Activated CD4-positive, alpha-beta T cell treated with anti-CD3 and anti-CD28 coated beads for 36 hours (primary cell): Measurements from ENCODE around the gene TRIB2. TPM values are rescaled to one million over a fixed set of nuclear protein-coding genes. Genes with fewer than 3 reads are reported as not detected.

ENCODE experiments used
- ATAC-seq: fragments of 200-7000 bp; cut with Tn5 transposase; one replicate; pipeline ENCODE4 v1.10.0; 2021; ENCODE audit warnings: mild to moderate bottlenecking, moderate library complexity
- CTCF ChIA-PET: fragments of 350-600 bp; sonication (Branson Sonifier 250); formaldehyde crosslinking; loops from one replicate; lab custom pipeline; 2021; ENCODE audit warnings: antibody characterized with exemption; lab: Charles Lee
- POLR2A ChIA-PET: fragments of 350-600 bp; sonication (Branson Sonifier 250); formaldehyde crosslinking; loops from one replicate; lab custom pipeline; 2021; ENCODE audit warnings: antibody characterized with exemption, inconsistent platforms; lab: Charles Lee
- DNase-seq: peaks from one replicate; pipeline ENCODE4 v3.0.0-alpha.2; 2020
- H3K27ac Mint-ChIP-seq: one replicate; pipeline ENCODE4 v1.8.0; 2021; ENCODE audit warnings: mixed read lengths
- H3K27me3 Mint-ChIP-seq: one replicate; pipeline ENCODE4 v1.8.0; 2021; ENCODE audit warnings: mixed read lengths
- H3K36me3 Mint-ChIP-seq: one replicate; pipeline ENCODE4 v1.8.0; 2021; ENCODE audit warnings: low read depth, mixed read lengths
- H3K4me1 Mint-ChIP-seq: one replicate; pipeline ENCODE4 v1.8.0; 2021; ENCODE audit warnings: mixed read lengths
- H3K4me3 Mint-ChIP-seq: one replicate; pipeline ENCODE4 v1.8.0; 2021; ENCODE audit warnings: mild to moderate bottlenecking, moderate library complexity, mixed read lengths
- H3K9me3 Mint-ChIP-seq: one replicate; pipeline ENCODE4 v1.8.0; 2021; ENCODE audit warnings: low read depth, mixed read lengths
- intact Hi-C, 2 experiments: fragments of 100-400 bp; cut with DNase I in 1 of 2; cut with micrococcal nuclease in 1 of 2; formaldehyde crosslinking; loops; one replicate each; pipeline versions ENCODE4 v1.14.2 to v1.15.1; 2022 to 2024; cut with DNase I, micrococcal nuclease
- total RNA-seq, 2 experiments: library from RNA; stranded (reverse); gene quantifications; one replicate each; pipeline ENCODE4 v1.2.3, GENCODE V29; 2021

TRIB2 gene
- total RNA-seq, 2 experiments from 2014 or later = 2.7 to 3.7 TPM

- POLR2A ChIA-PET = interaction anchor here (0.5 kb wide), 1 partner anchor 285 kb away, joined by 4 read pairs; no protein-coding TSS in a partner anchor
- intact Hi-C loops = loop anchor here (2.0 to 5.0 kb wide), 3 partner anchors 136 to 970 kb away; no protein-coding TSS in a partner anchor
- DNase-seq (no peak), ATAC-seq (no peak)
- Mint-ChIP-seq H3K36me3 (peaks cover 10% of the 10 kb centered on the region), H3K27me3 (no peaks in the 10 kb centered on the region), H3K27ac (no peak overlapping the region), H3K4me3 (peak overlapping the region; percentile 92), H3K9me3 (no peaks in the 10 kb centered on the region), H3K4me1 (peaks cover 74% of the 10 kb centered on the region)
- CTCF ChIA-PET = interaction anchor here (0.7 to 2.7 kb wide), 5 partner anchors 11 to 858 kb away, joined by 3 to 8 read pairs (median 3); no protein-coding TSS in a partner anchor
These were observed 4.1 kb downstream of the TRIB2 start for GRCh38 chr2:12720754-12721378.

GRCh38 chr2:12721566-12722446 lies 5.1 kb downstream of the TRIB2 start:
- ChIA-PET CTCF (interaction anchor here (0.6 to 2.7 kb wide), 7 partner anchors 20 to 859 kb away, joined by 3 to 8 read pairs (median 3); no protein-coding TSS in a partner anchor), POLR2A (interaction anchor here (0.5 kb wide), 1 partner anchor 284 kb away, joined by 4 read pairs; no protein-coding TSS in a partner anchor)
- peak overlapping the region; percentile 92 for H3K4me3 Mint-ChIP-seq
- H3K9me3 Mint-ChIP-seq = no peaks in the 10 kb centered on the region
- H3K4me1 Mint-ChIP-seq = peaks cover 80% of the 10 kb centered on the region
- peaks cover 10% of the 10 kb centered on the region for H3K36me3 Mint-ChIP-seq
- DNase-seq (peak; percentile 50), ATAC-seq (peak; percentile 11)
- H3K27ac Mint-ChIP-seq = peak overlapping the region; percentile 56
- intact Hi-C loops = loop anchor here (2.0 to 5.0 kb wide), 3 partner anchors 135 to 971 kb away; no protein-coding TSS in a partner anchor
- no peaks in the 10 kb centered on the region for H3K27me3 Mint-ChIP-seq

- H3K27ac Mint-ChIP-seq = no peak overlapping the region
- H3K27me3 Mint-ChIP-seq = no peaks in the 10 kb centered on the region
- ChIA-PET CTCF (interaction anchor here (0.6 to 2.7 kb wide), 8 partner anchors 11 to 284 kb away, joined by 3 to 8 read pairs (median 3); no protein-coding TSS in a partner anchor), POLR2A (no interaction called here)
- H3K4me1 Mint-ChIP-seq = peaks cover 89% of the 10 kb centered on the region
- H3K9me3 Mint-ChIP-seq = no peaks in the 10 kb centered on the region
- H3K4me3 Mint-ChIP-seq = peak overlapping the region; percentile 92
- intact Hi-C loops = loop anchor here in 1 of 2 experiments (5.0 kb wide), 1 partner anchor 135 kb away; no protein-coding TSS in a partner anchor
- H3K36me3 Mint-ChIP-seq = peaks cover 10% of the 10 kb centered on the region
- peak; percentile 31 for ATAC-seq
- DNase-seq = peak; percentile 43
These were observed 5.9 kb downstream of the TRIB2 start for GRCh38 chr2:12722447-12723316.

GRCh38 chr2:12723736-12724463 lies 7.2 kb downstream of the TRIB2 start:
- H3K4me1 Mint-ChIP-seq = peaks cover 97% of the 10 kb centered on the region
- no peak overlapping the region for H3K4me3 Mint-ChIP-seq
- ATAC-seq (no peak), DNase-seq (no peak)
- no peak overlapping the region for H3K27ac Mint-ChIP-seq
- H3K27me3 Mint-ChIP-seq = no peaks in the 10 kb centered on the region
- POLR2A ChIA-PET = no interaction called here
- no peaks in the 10 kb centered on the region for H3K9me3 Mint-ChIP-seq
- H3K36me3 Mint-ChIP-seq = peaks cover 10% of the 10 kb centered on the region
- intact Hi-C loops = loop anchor here in 1 of 2 experiments (5.0 kb wide), 1 partner anchor 133 kb away; no protein-coding TSS in a partner anchor
- CTCF ChIA-PET = interaction anchor here (0.9 to 2.1 kb wide), 6 partner anchors 7 to 283 kb away, joined by 3 to 13 read pairs (median 3); partner anchors contain the start of gene TRIB2

- intact Hi-C loops = no loop called here
- H3K27me3 Mint-ChIP-seq = no peaks in the 10 kb centered on the region
- CTCF ChIA-PET = interaction anchor here (0.7 to 2.1 kb wide), 5 partner anchors 9 to 618 kb away, joined by 3 to 13 read pairs (median 3); partner anchors contain the start of gene TRIB2
- peaks cover 88% of the 10 kb centered on the region for H3K4me1 Mint-ChIP-seq
- DNase-seq (no peak), ATAC-seq (no peak)
- POLR2A ChIA-PET = no interaction called here
- H3K9me3 Mint-ChIP-seq = no peaks in the 10 kb centered on the region
- peak overlapping the region; percentile 12 for H3K27ac Mint-ChIP-seq
- H3K4me3 Mint-ChIP-seq = no peak overlapping the region
- peaks cover 10% of the 10 kb centered on the region for H3K36me3 Mint-ChIP-seq
These were observed 8.8 kb downstream of the TRIB2 start for GRCh38 chr2:12725233-12726187.

GRCh38 chr2:12726271-12726670 lies 9.5 kb downstream of the TRIB2 start:
- ChIA-PET CTCF (interaction anchor here (0.7 to 2.1 kb wide), 5 partner anchors 9 to 560 kb away, joined by 3 to 13 read pairs (median 3); partner anchors contain the start of gene TRIB2), POLR2A (no interaction called here)
- no peaks in the 10 kb centered on the region for H3K27me3 Mint-ChIP-seq
- intact Hi-C loops = no loop called here
- DNase-seq (no peak), ATAC-seq (no peak)
- peaks cover 10% of the 10 kb centered on the region for H3K36me3 Mint-ChIP-seq
- H3K4me1 Mint-ChIP-seq = peaks cover 88% of the 10 kb centered on the region
- no peaks in the 10 kb centered on the region for H3K9me3 Mint-ChIP-seq
- H3K4me3 Mint-ChIP-seq = no peak overlapping the region
- H3K27ac Mint-ChIP-seq = no peak overlapping the region

GRCh38 chr2:12727065-12727464 lies 10.3 kb downstream of the TRIB2 start:
- ChIA-PET CTCF (interaction anchor here (0.6 to 1.1 kb wide), 4 partner anchors 10 to 114 kb away, joined by 3 read pairs; no protein-coding TSS in a partner anchor), POLR2A (no interaction called here)
- H3K27ac Mint-ChIP-seq = no peak overlapping the region
- H3K27me3 Mint-ChIP-seq = no peaks in the 10 kb centered on the region
- H3K4me3 Mint-ChIP-seq = no peak overlapping the region
- no peaks in the 10 kb centered on the region for H3K9me3 Mint-ChIP-seq
- no peak for ATAC-seq
- H3K36me3 Mint-ChIP-seq = peaks cover 10% of the 10 kb centered on the region
- intact Hi-C loops = no loop called here
- peaks cover 88% of the 10 kb centered on the region for H3K4me1 Mint-ChIP-seq
- no peak for DNase-seq

GRCh38 chr2:12727641-12728040 lies 10.9 kb downstream of the TRIB2 start:
- no peaks in the 10 kb centered on the region for H3K27me3 Mint-ChIP-seq
- ATAC-seq (no peak), DNase-seq (no peak)
- intact Hi-C loops = no loop called here
- CTCF ChIA-PET = interaction anchor here (0.6 to 1.7 kb wide), 3 partner anchors 10 to 115 kb away, joined by 3 to 7 read pairs (median 3); no protein-coding TSS in a partner anchor
- H3K9me3 Mint-ChIP-seq = no peaks in the 10 kb centered on the region
- POLR2A ChIA-PET = no interaction called here
- H3K4me3 Mint-ChIP-seq = no peak overlapping the region
- peaks cover 10% of the 10 kb centered on the region for H3K36me3 Mint-ChIP-seq
- H3K27ac Mint-ChIP-seq = peak overlapping the region; percentile 49
- peaks cover 86% of the 10 kb centered on the region for H3K4me1 Mint-ChIP-seq

- H3K9me3 Mint-ChIP-seq = no peaks in the 10 kb centered on the region
- POLR2A ChIA-PET = no interaction called here
- CTCF ChIA-PET = interaction anchor here (1.7 to 1.8 kb wide), 3 partner anchors 9 to 279 kb away, joined by 5 to 7 read pairs (median 6); partner anchors contain the start of gene TRIB2
- intact Hi-C loops = no loop called here
- no peaks in the 10 kb centered on the region for H3K27me3 Mint-ChIP-seq
- H3K36me3 Mint-ChIP-seq = peaks cover 6% of the 10 kb centered on the region
- DNase-seq (peak; percentile 69), ATAC-seq (peak; percentile 91)
- peak overlapping the region; percentile 58 for H3K27ac Mint-ChIP-seq
- peaks cover 84% of the 10 kb centered on the region for H3K4me1 Mint-ChIP-seq
- H3K4me3 Mint-ChIP-seq = peak overlapping the region; percentile 46
These were observed 11.6 kb downstream of the TRIB2 start for GRCh38 chr2:12728221-12728777.
